Measurements from ENCODE around the gene SEMA3A.
A peak's percentile ranks its signal among the peaks of the same experiment; 100 is the strongest.

Gene SEMA3A

DNA sequence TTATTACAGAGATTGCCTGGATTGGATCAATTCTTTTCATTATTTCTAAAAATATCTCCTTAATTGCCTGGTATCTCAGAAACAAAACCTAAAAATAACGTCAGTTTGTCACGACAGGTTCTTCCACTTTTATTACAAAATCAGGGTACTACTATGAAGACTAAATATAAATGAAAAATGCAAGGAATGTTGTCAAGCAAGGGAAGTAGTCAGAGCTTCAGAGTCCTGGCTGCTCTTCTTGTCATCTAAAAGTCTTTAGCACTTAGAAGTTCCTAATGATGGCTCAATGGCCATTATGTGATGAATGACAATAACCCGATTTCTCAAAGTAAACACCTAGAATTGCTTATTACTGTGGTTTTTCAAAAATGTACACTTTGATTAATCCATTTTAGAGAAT is 192.2 kb downstream of the SEMA3A start:
- no peak for DNase-seq

DNA sequence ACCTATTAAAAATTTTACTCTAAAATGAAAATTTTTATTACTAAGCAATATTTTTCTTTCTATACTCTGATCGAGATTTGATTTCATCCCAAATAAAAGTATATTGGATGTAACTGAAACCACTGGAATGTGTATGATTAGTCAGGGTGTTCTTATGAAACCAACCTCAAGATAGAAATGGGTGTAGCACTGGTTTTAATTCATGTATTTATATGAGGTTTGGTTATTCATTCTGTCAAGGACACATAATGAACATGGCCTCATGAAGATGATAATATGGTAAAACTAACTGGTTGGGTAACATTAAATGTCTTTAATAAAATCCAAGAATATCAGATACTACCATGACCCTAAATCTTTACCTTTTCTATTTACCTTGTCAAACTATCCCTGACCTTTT is 197.7 kb downstream of the SEMA3A start:
- no peak for DNase-seq

DNA sequence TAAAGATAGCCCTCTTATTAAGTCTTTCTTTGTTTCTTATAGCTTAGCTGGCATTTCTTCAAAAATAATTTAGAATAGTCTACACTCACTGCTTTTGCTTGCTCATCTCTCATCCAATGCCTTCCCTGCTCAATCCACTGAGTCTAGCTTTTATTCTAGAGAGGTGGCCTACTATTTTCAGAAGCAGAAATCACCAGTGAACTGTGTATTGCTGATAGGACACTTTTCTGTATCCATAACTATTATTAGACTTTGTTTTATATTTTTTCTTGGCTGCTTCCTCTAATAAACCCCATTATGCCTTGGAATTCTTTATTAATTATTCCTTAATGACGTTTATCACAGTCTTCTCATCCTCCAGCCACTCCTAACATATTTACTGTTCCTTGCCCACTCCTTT is 206.8 kb downstream of the SEMA3A start:
- DNase-seq: no peak

DNA sequence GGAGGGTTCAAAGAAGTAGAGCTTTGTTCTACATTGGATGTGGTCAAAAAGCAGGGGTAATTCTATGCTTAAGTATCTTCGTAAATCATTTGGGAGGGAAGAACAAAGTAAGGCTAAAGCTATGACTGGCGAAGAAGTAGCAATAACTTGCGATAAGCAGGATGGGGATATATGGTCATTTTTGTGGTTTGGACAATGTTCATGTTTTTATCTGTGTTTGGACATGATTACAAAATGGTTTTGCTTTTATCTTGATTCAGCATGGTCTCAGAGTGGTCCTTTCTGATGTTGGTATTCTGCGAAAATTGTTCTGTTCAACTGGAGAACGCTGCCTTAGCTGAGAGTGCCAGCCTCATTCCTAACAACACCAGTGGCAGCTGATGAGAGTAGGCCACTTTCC is 208.8 kb downstream of the SEMA3A start:
- no peak for DNase-seq

DNA sequence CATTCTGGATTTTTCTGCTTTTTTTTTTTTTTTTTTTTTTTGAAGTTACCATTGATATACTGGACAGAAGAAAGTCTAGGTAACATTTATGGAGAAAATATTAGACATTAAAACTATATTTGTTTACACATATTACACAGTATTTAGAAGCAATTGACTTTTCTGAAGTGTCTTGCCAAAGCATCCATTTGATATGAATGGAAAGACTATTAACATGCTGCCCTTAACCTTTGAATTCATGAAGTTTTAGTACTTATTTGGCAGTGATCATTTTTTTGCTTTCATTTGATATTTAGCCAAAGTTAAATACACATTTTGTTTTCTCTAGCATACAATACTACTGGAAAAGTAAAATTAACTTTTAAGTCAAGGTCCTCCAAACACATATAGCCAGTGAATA is 210.0 kb downstream of the SEMA3A start:
- no peak for DNase-seq

DNA sequence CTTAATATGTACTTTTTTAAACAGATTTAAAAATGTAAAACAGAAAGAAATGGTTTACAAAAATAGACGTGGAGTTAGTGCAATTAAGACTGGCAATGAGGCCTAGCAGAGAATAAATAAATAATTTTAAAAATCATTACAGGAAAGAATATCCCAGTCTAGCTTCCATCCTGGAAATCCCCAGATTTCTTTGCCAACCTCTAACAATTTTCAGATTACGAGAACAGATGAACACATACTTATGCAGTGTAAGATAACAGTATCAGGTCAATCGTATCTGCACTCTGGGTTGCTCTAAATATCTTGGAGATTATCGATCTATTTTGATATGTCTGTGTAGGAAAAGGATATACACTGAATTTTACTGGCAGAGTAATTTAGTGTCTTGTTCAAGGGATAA is 210.5 kb downstream of the SEMA3A start:
- no peak for DNase-seq

DNA sequence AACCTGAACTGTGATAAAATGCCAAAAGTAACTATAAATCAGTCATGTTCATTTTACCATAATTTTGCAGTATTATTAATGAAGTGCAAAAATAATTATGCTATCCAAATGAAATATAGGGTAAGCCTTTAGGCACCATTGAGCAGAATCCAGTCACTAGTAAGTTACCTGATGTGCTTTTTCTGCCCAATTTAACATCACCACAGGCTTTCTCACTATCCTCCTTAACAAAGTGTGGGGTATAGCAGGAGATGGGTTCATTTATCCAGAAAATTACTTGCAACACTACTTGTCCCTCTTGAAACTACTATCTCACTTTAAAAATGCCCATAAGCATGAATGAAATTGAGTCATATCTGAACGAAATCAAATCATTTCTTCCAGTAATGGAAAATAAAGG is 211.0 kb downstream of the SEMA3A start:
- no peak for DNase-seq

DNA sequence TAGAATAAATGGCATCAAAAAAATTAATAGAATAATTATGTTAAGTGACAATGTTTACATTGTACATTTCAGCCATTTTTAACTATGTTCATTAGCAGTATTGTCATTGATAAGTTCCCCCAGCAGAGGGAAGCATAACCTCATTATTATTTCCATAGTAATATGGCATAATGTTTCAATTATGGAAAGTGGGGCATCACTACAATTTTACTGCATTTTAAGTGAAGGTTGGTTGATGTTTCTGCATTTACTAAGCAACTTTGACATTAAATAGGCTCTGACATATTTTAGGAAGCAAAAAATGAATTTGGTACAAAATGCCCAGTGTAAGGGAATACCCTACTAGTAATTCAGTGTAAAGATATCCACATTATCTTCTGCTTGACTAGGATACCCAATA is 218.3 kb downstream of the SEMA3A start:
- DNase-seq: peak in 1 of 2 experiments; percentile 32

DNA sequence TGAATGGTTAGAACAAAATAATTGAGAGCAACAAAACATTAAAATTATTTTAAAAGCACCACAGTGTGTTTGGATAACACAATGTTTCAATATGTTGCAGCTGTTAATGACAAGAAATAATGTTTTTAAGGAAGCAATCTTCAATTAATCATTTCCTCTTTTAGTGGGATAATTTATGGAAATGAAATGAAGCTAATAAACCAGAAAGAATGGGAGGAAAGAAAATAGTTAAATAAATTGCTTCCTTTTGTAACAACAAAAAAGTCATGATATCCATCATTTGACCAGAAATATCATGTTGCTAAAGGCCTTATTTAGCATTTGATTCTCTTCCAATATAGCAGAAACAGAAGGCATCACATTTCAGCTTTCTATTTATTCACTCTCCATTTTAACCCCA is 224.5 kb downstream of the SEMA3A start:
- no peak for DNase-seq

DNA sequence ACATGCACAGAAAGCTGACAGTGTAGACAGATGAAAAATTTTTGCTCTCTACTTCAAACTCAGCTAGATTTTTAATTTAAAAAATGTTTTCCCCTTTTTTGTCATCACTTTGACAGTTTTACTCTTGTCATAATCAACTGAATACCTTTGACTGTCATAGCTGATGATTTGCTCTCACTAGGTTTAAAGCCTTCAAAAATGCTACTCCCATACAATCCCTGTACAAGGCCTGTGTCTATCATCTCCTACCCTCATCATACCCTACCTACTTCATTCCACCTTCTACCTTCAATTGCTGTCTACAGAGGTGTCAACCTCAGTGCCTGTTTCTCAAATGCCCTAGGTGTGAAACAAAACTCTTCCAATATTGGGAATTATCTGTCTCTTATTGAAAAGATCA is 230.3 kb downstream of the SEMA3A start:
- no peak for DNase-seq

DNA sequence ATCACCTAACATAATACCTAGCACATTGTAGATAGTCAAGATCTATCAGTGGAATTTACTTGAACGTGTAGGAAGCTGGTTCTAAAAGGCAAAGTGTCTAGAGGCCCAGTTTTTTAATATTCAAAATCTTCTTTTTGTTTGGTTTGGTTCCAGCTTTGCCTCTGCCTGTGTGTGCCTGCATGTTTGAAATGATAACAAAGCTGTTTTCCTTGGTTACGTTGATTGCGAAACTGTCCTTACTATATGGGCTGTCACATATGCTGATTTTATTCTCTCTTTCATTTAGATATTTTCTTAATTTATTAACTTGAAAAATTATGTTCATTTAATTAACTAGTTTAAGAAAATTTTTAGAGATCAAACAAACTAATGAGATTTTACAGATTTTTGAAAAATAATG is 237.3 kb downstream of the SEMA3A start:
- DNase-seq: no peak

DNA sequence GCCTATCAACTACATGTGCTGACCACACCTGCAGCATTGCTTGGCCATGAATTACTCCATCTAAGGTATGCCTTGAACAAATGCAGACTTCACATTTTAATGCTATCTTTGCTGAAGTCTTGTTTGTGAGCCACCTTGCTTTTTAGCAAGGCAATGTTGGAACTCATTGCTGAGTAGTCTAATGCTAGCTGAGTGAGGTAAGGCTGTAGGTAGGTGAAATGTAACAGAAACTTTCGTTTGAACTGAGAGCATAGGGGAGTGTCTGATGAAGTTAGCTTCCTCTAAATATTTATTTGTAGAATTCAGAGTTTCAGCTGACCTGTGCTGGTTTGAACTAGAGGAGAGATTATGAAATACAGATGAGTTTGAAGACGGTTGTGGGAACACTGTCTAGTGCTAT is 238.5 kb downstream of the SEMA3A start:
- DNase-seq: no peak

DNA sequence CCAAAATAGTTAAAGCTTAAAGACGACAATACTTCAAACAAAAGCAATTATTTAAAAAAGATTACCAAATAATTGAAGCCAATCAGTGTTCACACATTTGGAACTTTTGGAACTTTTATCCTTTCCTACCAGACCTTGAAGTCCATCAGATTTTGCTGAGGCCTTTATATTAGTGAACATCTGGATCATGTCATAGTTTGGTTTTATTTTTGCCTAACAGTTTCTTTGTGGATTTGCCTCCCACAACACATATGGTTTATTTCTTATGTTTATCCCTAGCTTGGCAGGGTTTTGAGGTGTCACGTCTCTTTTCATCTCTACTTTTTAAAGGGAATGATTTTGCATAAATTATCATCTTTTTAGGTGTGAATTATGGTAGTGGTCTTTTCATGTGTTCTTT is 242.4 kb downstream of the SEMA3A start:
- DNase-seq: no peak

DNA sequence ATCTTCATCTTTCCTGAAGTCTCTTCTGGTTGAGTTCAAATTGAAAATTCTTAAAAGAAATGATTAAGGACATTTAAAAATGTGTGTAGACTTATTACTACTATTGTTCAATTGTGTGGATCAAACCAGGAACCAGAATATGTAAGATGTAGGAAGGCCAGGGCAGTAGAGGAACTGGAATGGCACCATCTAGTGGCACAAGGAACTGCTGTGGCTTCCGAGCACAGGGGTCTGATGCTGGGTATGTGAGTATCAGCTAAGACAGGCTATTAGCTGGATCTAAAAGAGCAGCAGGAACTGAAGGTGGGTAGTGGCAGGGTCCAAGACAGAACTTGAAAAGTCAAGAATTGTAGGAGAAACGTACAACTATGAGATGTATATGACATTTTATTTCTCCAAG is 247.3 kb downstream of the SEMA3A start:
- peak in 1 of 2 experiments; percentile 4 for DNase-seq

DNA sequence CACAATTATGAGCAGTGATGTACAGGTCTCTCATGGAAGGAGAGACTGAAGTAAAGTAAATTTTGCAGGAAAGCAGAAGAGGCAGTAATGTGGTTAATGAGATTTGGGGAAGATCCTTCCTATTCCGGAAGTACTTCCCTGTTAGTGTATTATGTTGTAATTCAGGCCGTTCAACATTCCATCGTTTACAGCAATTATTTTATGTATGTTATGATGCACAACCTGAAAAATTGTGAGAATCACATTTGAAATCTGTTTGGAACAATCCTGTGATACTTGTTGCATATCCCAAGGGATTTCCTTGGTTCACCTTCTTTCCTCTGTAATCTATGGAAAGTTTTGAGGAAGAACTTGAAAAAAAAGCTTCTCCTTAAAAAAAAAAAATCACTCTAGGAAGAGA is 247.8 kb downstream of the SEMA3A start:
- DNase-seq: no peak

DNA sequence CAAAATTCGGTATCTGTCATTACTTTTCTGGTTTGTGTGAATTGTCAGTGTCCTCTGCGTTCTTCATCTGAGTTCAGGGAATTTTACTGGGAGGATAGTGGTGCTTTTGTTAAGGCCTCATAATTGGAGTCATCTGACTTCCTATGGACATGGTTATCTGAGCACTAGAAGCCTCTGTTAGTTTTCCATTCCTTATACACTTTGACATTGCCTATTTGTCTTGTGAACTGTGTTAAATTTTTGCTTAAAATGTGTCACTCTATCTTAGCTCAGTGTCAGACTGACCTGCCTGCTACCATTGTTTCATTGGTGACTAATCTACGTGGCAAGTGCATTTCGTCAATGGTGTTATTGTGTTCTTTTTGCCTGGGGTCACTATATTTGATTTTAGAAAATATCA is 253.3 kb downstream of the SEMA3A start:
- no peak for DNase-seq

DNA sequence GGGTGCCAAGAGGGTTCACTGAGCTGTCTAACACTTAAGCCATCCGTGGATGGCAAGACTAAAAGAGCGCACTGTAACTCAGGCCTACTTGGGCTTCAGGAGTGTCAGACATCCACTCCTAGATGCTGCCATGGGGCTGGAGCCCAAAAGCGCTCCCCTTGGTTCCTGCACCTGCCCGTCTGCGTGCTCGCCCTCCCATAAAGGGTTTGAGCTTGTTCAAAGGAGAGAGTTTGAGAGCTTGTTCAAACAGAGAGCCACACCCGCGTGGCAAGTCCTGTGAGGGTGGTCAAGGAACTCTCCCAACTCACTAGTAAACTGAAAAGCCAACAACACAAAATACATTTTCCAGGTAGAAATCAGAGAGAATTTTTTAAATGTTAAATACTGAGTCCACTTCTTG is 256.7 kb downstream of the SEMA3A start:
- no peak for DNase-seq

DNA sequence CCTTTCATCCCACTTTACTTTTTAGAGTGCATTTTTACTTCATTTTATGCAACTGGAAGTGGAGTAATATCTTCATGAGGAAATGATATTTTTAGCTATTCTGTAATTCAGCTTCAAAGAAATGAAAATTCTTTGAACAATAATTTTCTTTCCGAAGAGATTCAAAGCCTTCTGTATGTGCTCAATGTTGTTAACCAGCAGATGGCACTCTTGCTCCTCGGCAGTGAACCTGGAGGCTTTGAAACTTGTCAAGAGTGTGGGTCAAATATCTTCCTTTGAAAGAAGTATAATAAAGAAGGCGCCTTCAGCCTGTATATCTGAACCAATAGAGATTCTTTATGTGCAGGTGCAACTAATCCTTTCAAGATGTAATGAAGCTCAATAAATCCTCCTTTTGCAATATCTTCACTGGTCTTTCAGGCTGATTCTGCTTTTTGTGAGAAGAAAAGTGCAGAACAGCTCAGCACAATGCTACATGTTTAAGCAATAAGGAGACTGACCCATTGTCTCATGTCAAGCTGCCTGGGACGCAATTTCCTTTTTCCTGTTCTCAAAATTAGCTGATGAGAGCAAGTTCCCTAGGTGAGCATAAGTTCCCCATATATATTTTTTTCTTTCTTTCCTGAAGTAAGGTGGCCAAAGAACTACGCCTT is 258.4 kb downstream of the SEMA3A start:
- DNase-seq: peak; percentile 46 to 57

DNA sequence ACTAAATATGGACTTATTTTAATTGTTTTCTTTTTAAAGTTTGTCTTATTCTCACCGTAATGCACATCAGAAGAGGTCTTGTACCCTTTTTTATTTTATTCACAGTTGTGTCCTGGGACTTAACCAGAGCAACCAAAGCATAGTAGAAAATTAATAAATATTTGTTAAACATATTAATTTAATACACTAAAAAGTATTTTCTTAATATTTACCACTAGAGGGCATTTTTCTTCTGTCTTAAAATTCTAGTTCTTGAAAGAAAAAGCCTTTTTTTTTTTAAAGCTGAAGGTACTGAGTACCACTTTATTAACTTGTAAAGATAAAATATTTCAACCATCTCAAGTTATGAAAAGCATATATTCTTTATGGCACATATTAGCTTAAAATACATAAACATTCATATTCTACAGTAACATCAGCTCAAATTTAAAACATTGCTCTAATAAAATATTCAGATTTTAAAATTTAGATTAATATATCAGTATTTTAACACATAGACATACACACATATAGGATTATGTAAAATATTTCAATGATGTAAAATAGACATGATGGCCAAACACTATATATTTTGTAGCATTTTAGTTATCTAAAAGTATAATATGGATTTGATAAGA is 260.4 kb downstream of the SEMA3A start:
- no peak for DNase-seq

DNA sequence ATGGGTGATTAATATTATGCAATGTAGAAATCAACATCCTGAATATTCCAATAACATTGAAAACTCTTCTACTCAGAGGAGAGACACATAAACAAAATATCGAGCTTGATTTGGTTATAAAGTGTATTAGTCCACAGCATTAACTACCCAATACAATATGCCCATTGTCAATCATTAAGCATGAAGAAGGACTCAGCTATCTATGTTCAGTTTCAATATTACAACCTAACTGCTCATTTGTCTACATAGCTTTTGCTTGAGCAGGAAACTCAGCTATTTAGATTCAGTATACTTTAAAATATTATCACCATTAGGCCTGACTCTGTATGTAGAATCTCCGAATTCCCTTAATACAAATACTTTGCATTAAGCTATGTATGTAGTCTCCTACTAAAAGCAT is 262.6 kb downstream of the SEMA3A start:
- no peak for DNase-seq

DNA sequence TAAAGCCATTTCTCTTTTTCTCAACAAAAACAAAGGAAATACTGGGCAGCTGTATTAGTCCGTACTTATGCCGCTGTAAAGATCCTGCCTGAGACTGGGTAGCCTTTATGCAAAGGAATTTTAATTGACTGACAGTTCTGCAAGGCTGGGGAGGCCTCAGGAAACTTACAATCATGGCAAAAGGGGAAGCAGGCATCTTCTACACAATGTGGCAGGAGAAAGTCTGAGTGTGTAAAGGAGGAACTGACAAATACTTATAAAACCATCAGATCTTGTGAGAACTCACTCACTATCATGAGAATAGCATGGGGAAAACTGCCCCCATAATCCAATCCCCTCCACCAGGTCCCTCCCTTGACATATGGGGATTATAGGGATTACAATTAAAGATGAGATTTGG is 264.3 kb downstream of the SEMA3A start:
- DNase-seq: no peak

DNA sequence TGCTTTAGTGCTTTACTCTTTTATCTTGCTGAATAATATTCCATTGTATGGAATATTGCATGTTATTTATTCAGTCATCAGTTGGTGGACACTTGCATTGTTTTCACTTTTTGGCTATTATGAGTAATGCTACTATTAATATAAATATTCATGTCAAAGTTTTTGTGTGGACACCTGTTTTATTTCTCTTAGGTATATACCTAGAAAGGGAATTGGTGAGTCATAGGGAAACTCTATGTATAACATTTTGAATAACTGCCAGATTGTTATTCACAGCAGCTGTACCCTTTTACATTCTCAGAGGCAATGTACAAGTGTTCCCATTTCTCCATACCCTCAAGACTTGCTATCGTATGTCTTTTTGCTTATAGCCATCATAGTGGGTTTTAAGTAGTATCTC is 268.7 kb downstream of the SEMA3A start:
- DNase-seq: no peak

DNA sequence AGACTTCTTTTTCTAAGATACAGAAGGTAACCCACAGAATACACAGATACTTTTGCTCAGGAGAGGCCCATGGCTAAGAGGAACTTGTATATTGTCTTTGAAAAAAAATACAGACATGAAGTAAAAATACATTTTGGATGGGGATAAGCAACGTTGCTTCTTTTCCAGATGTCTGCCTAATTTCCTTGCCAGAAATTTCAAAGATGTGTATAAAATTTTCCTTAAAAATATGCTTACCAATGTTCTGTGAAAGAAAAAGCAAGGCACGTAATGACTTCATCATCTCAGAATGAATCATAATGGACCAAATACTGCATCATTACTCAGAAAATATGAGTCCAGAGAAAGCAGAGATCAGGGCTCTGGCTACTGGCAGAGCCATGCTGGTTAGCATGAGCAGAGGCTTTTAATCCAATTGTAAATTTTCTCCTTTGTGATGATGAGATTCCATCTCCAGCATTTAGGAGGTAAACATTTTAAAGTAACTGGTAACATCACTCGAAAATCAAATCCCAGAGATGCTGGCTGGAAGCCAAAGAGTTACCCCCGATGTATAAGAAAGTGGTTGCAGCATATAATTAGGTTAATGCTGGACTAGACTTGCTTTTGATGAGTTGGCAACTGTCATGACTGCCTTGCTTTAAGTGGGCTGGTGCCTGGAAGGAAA is 272.5 kb downstream of the SEMA3A start:
- no peak for DNase-seq

DNA sequence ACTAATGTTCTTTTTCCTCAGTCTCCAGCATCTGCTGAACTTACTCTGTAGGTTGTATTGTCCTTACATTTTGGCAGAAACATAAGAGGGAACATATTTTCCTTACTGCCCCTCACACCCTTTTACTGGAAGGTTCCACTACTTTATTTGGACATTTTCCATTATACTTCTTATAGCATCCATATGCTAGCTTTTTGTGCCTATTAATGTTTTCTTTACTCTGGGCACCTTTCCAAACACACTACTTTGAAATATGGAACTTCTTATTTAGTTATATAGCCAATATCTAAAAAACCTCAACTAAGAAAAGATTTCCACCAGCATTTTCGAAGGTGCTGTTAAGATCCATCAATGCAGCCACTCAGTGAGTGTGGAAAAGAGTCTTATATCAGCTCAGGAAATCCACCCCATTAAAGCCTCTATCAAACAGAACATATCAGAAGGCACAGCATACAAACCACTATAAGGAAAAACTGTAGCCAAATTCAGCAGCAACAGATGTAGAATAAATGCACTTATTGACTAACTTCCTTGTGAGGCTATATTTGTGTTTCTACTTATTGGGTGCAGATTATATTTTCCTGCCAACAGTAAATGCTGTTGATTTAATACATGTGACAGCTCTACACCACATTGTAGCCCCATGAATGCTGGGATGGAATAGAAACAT is 273.2 kb downstream of the SEMA3A start:
- no peak for DNase-seq
